Measurements from ENCODE around the gene CIC. TPM values are rescaled to one million over a fixed set of nuclear protein-coding genes. Genes with fewer than 3 reads are reported as not detected.

CIC gene
- total and polyA plus RNA-seq, 2 of the 13 experiments (the other 11 are each of a cell fraction or from before 2014, with no cell fraction given), result 5.9 to 8.0 TPM

GRCh38 chr19:42325896-42326771 is 57.1 kb downstream of the CIC start (continued):
- TF ChIP-seq ZNF3 (CRISPR knock-in tag; IDR thresholded peaks at IDR 0.05) (no peak), ZSCAN25 (CRISPR knock-in tag; IDR thresholded peaks at IDR 0.05) (no peak), RARG (CRISPR knock-in tag; IDR thresholded peaks at IDR 0.05; ENCODE audit: low read depth) (0 out of 2 replicates have a peak, but pooled peaks have one; percentile 44), ZNF776 (CRISPR knock-in tag; IDR thresholded peaks at IDR 0.05) (peak; percentile 13; the same call in 1 of the 2 replicates), MEIS1 (CRISPR knock-in tag; IDR thresholded peaks at IDR 0.05; ENCODE audit: borderline replicate concordance) (0 out of 2 replicates have a peak, but pooled peaks have one; percentile 20), HNRNPH1 (optimal IDR thresholded peaks at IDR 0.05; ENCODE audit: low read depth, low read length) (no peak), NFE2 (CRISPR knock-in tag; IDR thresholded peaks at IDR 0.05) (no peak), SNAPC4 (CRISPR knock-in tag; IDR thresholded peaks at IDR 0.05) (peak; percentile 55; the same call in 1 of the 2 replicates), MTA1 (CRISPR knock-in tag; IDR thresholded peaks at IDR 0.05; ENCODE audit: borderline replicate concordance) (no peak), TERF1 (CRISPR knock-in tag; IDR thresholded peaks at IDR 0.05) (no peak), ZFP36L2 (CRISPR knock-in tag; IDR thresholded peaks at IDR 0.05) (no peak), ZNF317 (CRISPR knock-in tag; IDR thresholded peaks at IDR 0.05) (0 out of 2 replicates have a peak, but pooled peaks have one; percentile 18), ZNF335 (CRISPR knock-in tag; IDR thresholded peaks at IDR 0.05) (no peak), HNRNPK (IDR thresholded peaks at IDR 0.05; ENCODE audit: low read depth, low read length, poor library complexity, severe bottlenecking) (no peak), ZFP37 (CRISPR knock-in tag; IDR thresholded peaks at IDR 0.05; ENCODE audit: borderline replicate concordance) (no peak), ZZZ3 (CRISPR knock-in tag; IDR thresholded peaks at IDR 0.05; ENCODE audit: borderline replicate concordance) (no peak; the same call in 1 of the 2 replicates), GATAD2A (CRISPR knock-in tag; IDR thresholded peaks at IDR 0.05) (0 out of 2 replicates have a peak, but pooled peaks have one; percentile 11), ZFY (CRISPR knock-in tag; IDR thresholded peaks at IDR 0.05) (peak; percentile 59), HOXD1 (CRISPR knock-in tag; IDR thresholded peaks at IDR 0.05) (0 out of 2 replicates have a peak, but pooled peaks have one; percentile 7)
- TF ChIP-seq, protein P1, sequence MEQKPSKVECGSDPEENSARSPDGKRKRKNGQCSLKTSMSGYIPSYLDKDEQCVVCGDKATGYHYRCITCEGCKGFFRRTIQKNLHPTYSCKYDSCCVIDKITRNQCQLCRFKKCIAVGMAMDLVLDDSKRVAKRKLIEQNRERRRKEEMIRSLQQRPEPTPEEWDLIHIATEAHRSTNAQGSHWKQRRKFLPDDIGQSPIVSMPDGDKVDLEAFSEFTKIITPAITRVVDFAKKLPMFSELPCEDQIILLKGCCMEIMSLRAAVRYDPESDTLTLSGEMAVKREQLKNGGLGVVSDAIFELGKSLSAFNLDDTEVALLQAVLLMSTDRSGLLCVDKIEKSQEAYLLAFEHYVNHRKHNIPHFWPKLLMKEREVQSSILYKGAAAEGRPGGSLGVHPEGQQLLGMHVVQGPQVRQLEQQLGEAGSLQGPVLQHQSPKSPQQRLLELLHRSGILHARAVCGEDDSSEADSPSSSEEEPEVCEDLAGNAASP (CRISPR knock-in tag; IDR thresholded peaks at IDR 0.05; ENCODE audit: borderline replicate concordance), result peak; percentile 55; the same call in 1 of the 2 replicates
